Measurements from ENCODE around the gene WFDC6. TPM values are rescaled to one million over a fixed set of nuclear protein-coding genes. Genes with fewer than 3 reads are reported as not detected.

WFDC6 gene
- total and polyA plus RNA-seq, 2 experiments from 2014 or later, result not detected

GRCh38 chr20:45497971-45498494 lies 41.2 kb downstream of the WFDC6 start:
- Histone ChIP-seq H3K9me3 (ENCODE audit: low read depth) (no peaks in the 10 kb centered on the region), H3K36me3 (no peaks in the 10 kb centered on the region), H3K4me3 (no peak overlapping the region), H3K27ac (no peak overlapping the region), H3K27me3 (peaks cover 6% of the 10 kb centered on the region), H3K4me1 (ENCODE audit: low read depth) (no peaks in the 10 kb centered on the region)
- DNase-seq (ENCODE audit: low read depth in 1 of 2, low spot score in 1 of 2), result no peak
- no peak for TF ChIP-seq CTCF (IDR thresholded peaks at IDR 0.05; ENCODE audit: low read depth, low read length)

- DNase-seq (ENCODE audit: low read depth in 1 of 2, low spot score in 1 of 2), result no peak
- Histone ChIP-seq H3K27ac (no peak overlapping the region), H3K36me3 (no peaks in the 10 kb centered on the region), H3K27me3 (peaks cover 6% of the 10 kb centered on the region), H3K9me3 (ENCODE audit: low read depth) (no peaks in the 10 kb centered on the region), H3K4me3 (no peak overlapping the region), H3K4me1 (ENCODE audit: low read depth) (no peaks in the 10 kb centered on the region)
- TF ChIP-seq CTCF (IDR thresholded peaks at IDR 0.05; ENCODE audit: low read depth, low read length), result no peak
Measured at GRCh38 chr20:45496166-45496565, 43.1 kb downstream of the WFDC6 start.

- Histone ChIP-seq H3K9me3 (ENCODE audit: low read depth) (no peaks in the 10 kb centered on the region), H3K4me3 (no peak overlapping the region), H3K36me3 (no peaks in the 10 kb centered on the region), H3K4me1 (ENCODE audit: low read depth) (no peaks in the 10 kb centered on the region), H3K27ac (no peak overlapping the region), H3K27me3 (peaks cover 6% of the 10 kb centered on the region)
- no peak for TF ChIP-seq CTCF (IDR thresholded peaks at IDR 0.05; ENCODE audit: low read depth, low read length)
- no peak for DNase-seq (ENCODE audit: low read depth in 1 of 2, low spot score in 1 of 2)
Measured at GRCh38 chr20:45495501-45495941, 43.8 kb downstream of the WFDC6 start.

- Histone ChIP-seq H3K36me3 (no peaks in the 10 kb centered on the region), H3K27ac (no peak overlapping the region), H3K4me3 (no peak overlapping the region), H3K9me3 (ENCODE audit: low read depth) (no peaks in the 10 kb centered on the region), H3K27me3 (no peaks in the 10 kb centered on the region), H3K4me1 (ENCODE audit: low read depth) (no peaks in the 10 kb centered on the region)
- TF ChIP-seq CTCF (IDR thresholded peaks at IDR 0.05; ENCODE audit: low read depth, low read length), result no peak
- DNase-seq (ENCODE audit: low read depth in 1 of 2, low spot score in 1 of 2), result no peak
Measured at GRCh38 chr20:45489083-45489531, 50.2 kb downstream of the WFDC6 start.

- H3K4me3 ChIP-seq, result no peak overlapping the region
- DNase-seq (ENCODE audit: low read depth in 1 of 2, low spot score in 1 of 2), result peak in 1 of 2 donors; percentile 9
Measured at GRCh38 chr20:45487231-45487635, 52.0 kb downstream of the WFDC6 start.

More at GRCh38 chr20:45487231-45487635, 52.0 kb downstream of the WFDC6 start:
- Histone ChIP-seq H3K27me3 (no peaks in the 10 kb centered on the region), H3K36me3 (no peaks in the 10 kb centered on the region), H3K4me1 (ENCODE audit: low read depth) (no peaks in the 10 kb centered on the region), H3K27ac (no peak overlapping the region), H3K9me3 (ENCODE audit: low read depth) (no peaks in the 10 kb centered on the region)
- peak; percentile 12 for TF ChIP-seq CTCF (IDR thresholded peaks at IDR 0.05; ENCODE audit: low read depth, low read length)
